Measurements from ENCODE around the gene CEP295NL.
A peak's percentile ranks its signal among the peaks of the same experiment; 100 is the strongest.
"Not testable (repeated sequence)": the region's sequence is repeated elsewhere in the genome, so short reads cannot be mapped to it uniquely, and the experiment has no call there.

The CEP295NL gene

GRCh38 chr17:78893684-78894083 lies 9.3 kb downstream of the CEP295NL start:
- DNase-seq (ENCODE audit: extremely low read depth, insufficient read length), result no peak
- Histone ChIP-seq H3K36me3 (ENCODE audit: control insufficient read depth, insufficient read depth, low read length) (no peaks in the 10 kb centered on the region), H3K27me3 (replicated peaks; ENCODE audit: control insufficient read depth, insufficient read depth, low read length) (no peaks in the 10 kb centered on the region), H3K4me3 (replicated peaks; ENCODE audit: low read depth, low read length) (no peak overlapping the region)
- TF ChIP-seq CTCF (IDR thresholded peaks at IDR 0.05; ENCODE audit: insufficient read depth, low read length, poor library complexity, severe bottlenecking), result no peak

GRCh38 chr17:78892936-78893379 lies 10.0 kb downstream of the CEP295NL start:
- Histone ChIP-seq H3K4me3 (replicated peaks; ENCODE audit: low read depth, low read length) (no peak overlapping the region), H3K27me3 (replicated peaks; ENCODE audit: control insufficient read depth, insufficient read depth, low read length) (no peaks in the 10 kb centered on the region), H3K36me3 (ENCODE audit: control insufficient read depth, insufficient read depth, low read length) (no peaks in the 10 kb centered on the region)
- TF ChIP-seq CTCF (IDR thresholded peaks at IDR 0.05; ENCODE audit: insufficient read depth, low read length, poor library complexity, severe bottlenecking), result no peak
- DNase-seq (ENCODE audit: extremely low read depth, insufficient read length), result no peak

- TF ChIP-seq CTCF (IDR thresholded peaks at IDR 0.05; ENCODE audit: insufficient read depth, low read length, poor library complexity, severe bottlenecking), result no peak
- Histone ChIP-seq H3K27me3 (replicated peaks; ENCODE audit: control insufficient read depth, insufficient read depth, low read length) (no peaks in the 10 kb centered on the region), H3K4me3 (replicated peaks; ENCODE audit: low read depth, low read length) (no peak overlapping the region), H3K36me3 (ENCODE audit: control insufficient read depth, insufficient read depth, low read length) (no peaks in the 10 kb centered on the region)
- no peak for DNase-seq (ENCODE audit: extremely low read depth, insufficient read length)
These were observed 10.5 kb downstream of the CEP295NL start for GRCh38 chr17:78892520-78892919.

GRCh38 chr17:78892062-78892456 lies 10.9 kb downstream of the CEP295NL start:
- no peak for DNase-seq (ENCODE audit: extremely low read depth, insufficient read length)
- H3K4me3 ChIP-seq (replicated peaks; ENCODE audit: low read depth, low read length), result no peak overlapping the region
- no peak for TF ChIP-seq CTCF (IDR thresholded peaks at IDR 0.05; ENCODE audit: insufficient read depth, low read length, poor library complexity, severe bottlenecking)
- no peaks in the 10 kb centered on the region for H3K27me3 ChIP-seq (replicated peaks; ENCODE audit: control insufficient read depth, insufficient read depth, low read length)
- no peaks in the 10 kb centered on the region for H3K36me3 ChIP-seq (ENCODE audit: control insufficient read depth, insufficient read depth, low read length)

GRCh38 chr17:78891406-78892061 lies 11.5 kb downstream of the CEP295NL start:
- no peak for DNase-seq (ENCODE audit: extremely low read depth, insufficient read length)
- no peak for TF ChIP-seq CTCF (IDR thresholded peaks at IDR 0.05; ENCODE audit: insufficient read depth, low read length, poor library complexity, severe bottlenecking)
- Histone ChIP-seq H3K36me3 (ENCODE audit: control insufficient read depth, insufficient read depth, low read length) (no peaks in the 10 kb centered on the region), H3K27me3 (replicated peaks; ENCODE audit: control insufficient read depth, insufficient read depth, low read length) (no peaks in the 10 kb centered on the region), H3K4me3 (replicated peaks; ENCODE audit: low read depth, low read length) (no peak overlapping the region)

GRCh38 chr17:78890498-78890897 lies 12.5 kb downstream of the CEP295NL start:
- DNase-seq (ENCODE audit: extremely low read depth, insufficient read length), result peak; percentile 82
- Histone ChIP-seq H3K4me3 (replicated peaks; ENCODE audit: low read depth, low read length) (no peak overlapping the region), H3K36me3 (ENCODE audit: control insufficient read depth, insufficient read depth, low read length) (no peaks in the 10 kb centered on the region), H3K27me3 (replicated peaks; ENCODE audit: control insufficient read depth, insufficient read depth, low read length) (no peaks in the 10 kb centered on the region)
- no peak for TF ChIP-seq CTCF (IDR thresholded peaks at IDR 0.05; ENCODE audit: insufficient read depth, low read length, poor library complexity, severe bottlenecking)

GRCh38 chr17:78890096-78890495 lies 12.9 kb downstream of the CEP295NL start:
- H3K4me3 ChIP-seq (replicated peaks; ENCODE audit: low read depth, low read length); H3K36me3 ChIP-seq (ENCODE audit: control insufficient read depth, insufficient read depth, low read length); DNase-seq (ENCODE audit: extremely low read depth, insufficient read length); H3K27me3 ChIP-seq (replicated peaks; ENCODE audit: control insufficient read depth, insufficient read depth, low read length): not testable (repeated sequence)

Data from GM06990 (cell line).